Epidermal melanocyte (primary cell): ENCODE measurements around the gene TMEM196.
A peak's percentile ranks its signal among the peaks of the same experiment; 100 is the strongest.
"Not testable (repeated sequence)": the region's sequence is repeated elsewhere in the genome, so short reads cannot be mapped to it uniquely, and the experiment has no call there.

ENCODE experiments used
- DNase-seq: peaks from one replicate; pipeline ENCODE4 v3.0.0; 2011; ENCODE audit warnings: low spot score; ENCODE audit not compliant: insufficient read length

Gene TMEM196

DNA sequence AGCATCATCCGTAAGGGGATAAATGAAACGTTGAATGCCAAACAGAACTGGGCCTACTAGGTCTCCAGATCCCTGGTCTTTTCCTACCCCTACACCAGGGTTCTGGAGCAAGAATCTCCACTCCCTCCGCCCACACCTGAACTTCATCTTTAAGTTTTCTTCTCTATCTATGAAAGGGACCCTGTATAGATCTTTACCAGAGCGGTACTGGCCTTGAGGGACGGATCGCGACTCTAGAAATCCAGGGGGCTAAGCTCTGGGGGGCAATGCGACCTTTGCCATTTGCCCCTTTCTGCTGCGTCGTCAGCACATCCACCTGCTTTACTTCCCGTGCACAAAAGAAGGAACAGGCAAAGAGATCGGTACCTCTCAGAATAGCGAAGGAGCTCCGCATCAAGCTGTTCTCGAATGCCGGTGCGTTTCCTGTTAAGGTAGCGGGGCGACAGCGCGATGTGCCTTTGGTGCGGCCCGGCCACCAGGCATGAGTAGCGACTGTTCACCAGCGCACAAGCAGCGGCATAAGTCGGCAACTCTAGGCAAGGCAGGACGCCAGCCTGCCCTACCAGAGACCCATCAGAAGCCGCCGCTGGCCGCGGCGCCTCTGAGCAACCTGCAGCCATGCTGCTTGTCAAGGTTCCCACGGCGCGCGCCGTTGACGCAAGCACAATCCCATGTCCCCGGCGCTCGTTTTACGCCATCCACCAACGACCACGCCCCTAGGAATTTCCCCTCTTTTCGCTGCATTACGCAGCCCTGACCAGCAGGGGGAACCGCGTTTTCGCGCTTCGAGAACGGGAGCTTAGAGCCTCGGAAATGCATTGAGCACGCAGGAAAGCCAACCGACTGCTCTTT, 64.8 kb downstream of the TMEM196 start, which contains the start of gene POLR1F:
Gene POLR1F (minus strand): TSS at position 641 of the 852 bp plus-strand sequence. CDS start 21 bp downstream, at position 620.
- peak; percentile 79 for DNase-seq

- DNase-seq = no peak
Measured at GRCh38 chr7:19707240-19707639, 66.2 kb downstream of the TMEM196 start.

- no peak for DNase-seq
Measured at GRCh38 chr7:19705663-19706062, 67.8 kb downstream of the TMEM196 start.

- DNase-seq = no peak
Measured at GRCh38 chr7:19701471-19701870, 71.9 kb downstream of the TMEM196 start.

- no peak for DNase-seq
Measured at GRCh38 chr7:19700936-19701335, 72.5 kb downstream of the TMEM196 start.

DNA sequence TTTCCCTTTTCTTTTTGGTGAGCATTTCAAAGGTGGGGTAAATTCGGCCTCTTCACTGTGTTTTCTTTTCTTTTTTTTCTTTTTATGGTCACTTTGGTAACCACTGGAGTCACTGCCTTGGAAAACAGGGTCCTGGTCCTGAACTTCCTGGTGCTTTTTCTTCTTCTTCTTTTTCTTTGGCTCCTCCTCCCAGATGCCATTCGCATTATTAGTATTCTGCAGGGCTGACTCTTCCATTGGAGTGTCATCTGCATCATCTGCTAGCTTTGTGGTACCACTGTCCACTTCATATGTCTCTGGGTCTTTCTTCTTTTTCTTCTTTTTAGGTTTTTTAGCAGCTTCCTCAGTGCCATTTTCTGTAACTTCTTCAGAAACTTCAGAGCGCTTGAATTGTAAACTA, 75.1 kb downstream of the TMEM196 start:
- DNase-seq = no peak

DNA sequence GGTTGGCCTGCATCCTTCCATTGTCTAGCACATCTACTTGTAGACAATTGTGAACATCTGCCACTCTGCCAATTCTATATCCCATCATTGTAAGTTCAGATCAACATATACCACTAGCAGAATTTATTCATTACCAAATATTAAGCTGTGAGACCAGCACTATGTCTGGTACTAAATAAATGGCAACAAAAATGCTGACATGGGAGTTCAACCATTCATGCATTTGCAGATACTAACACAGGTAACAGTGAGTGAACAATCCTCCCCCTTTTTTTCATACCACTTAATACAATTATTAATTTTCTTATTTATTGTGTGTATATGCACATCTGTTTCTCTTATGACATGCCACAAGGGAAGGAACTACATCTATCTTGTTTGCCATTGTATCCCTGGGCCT, 76.5 kb downstream of the TMEM196 start:
- no peak for DNase-seq

GRCh38 chr7:19692111-19692828, 81.1 kb downstream of the TMEM196 start:
- no peak for DNase-seq

DNA sequence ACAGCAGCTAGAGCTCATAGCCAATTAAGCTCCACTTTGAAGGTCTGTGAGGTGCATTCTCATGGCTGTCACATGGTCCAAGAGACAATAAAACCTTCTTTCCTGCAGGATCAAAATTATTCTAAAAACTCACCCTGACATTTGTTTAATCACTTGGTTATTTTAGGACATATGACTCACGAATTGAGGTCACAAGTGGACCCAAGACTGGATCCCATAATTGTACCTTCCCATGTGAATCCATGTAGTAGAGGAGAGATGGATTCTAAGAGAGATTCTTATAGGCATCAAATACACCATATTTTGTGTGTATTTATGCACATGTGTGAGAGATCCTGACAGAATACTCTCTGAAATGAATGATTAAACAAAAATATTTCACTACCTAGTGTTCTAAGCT, 82.7 kb downstream of the TMEM196 start:
- DNase-seq = no peak

- not testable (repeated sequence) for DNase-seq
Measured at GRCh38 chr7:19689130-19689529, 84.3 kb downstream of the TMEM196 start.

DNA sequence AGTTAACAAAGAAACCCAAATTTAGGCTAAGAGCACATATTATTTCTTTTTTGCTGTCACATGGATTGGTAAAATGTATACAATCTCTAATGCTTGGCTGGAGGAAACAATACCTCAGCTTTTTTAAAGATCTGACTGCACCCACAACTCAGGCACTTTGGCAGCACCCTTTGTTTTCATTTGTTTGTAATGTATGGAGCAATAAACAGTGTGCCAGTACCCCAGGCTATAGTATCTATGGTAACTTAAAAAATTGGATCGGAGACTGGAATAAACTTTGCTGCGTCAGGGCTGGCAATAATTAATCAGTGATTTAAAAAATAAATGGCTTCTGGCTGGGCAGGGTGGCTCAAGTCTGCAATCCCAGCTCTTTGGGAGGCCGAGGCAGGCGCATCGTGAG, 91.8 kb downstream of the TMEM196 start:
- no peak for DNase-seq

- no peak for DNase-seq
Measured at GRCh38 chr7:19677180-19677579, 96.2 kb downstream of the TMEM196 start.

- no peak for DNase-seq
Measured at GRCh38 chr7:19675816-19676215, 97.6 kb downstream of the TMEM196 start.

GRCh38 chr7:19674266-19674960, 99.0 kb downstream of the TMEM196 start:
- DNase-seq = no peak

DNA sequence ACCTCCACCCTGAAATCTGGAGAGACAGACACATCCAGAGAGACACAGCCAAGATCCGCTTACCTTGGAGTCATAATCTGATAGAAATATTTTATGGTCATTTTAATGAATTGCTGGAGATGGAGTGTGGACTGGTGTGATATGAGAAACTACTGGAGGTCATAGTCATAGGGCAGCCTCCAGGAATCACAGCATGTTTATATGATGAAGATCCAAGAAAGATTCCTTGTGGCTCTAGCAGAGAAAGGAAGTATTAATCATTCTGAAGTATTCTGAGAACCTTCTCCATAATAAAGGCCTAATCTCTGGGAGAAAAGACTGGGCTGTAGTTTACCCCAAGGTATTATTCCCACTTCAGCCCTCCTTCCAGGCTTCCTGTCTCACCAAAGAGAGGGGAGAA, 102.6 kb downstream of the TMEM196 start:
- DNase-seq = no peak
